ENCODE data around the gene ZBTB7A. TPM values are rescaled to one million over a fixed set of nuclear protein-coding genes. Genes with fewer than 3 reads are reported as not detected.

The ZBTB7A gene
- total RNA-seq, 1 donor from 2014 or later = 14.5 TPM

- Mint-ChIP-seq H3K4me3 (ENCODE audit: unreplicated experiment) (no peak overlapping the region), H3K27me3 (ENCODE audit: unreplicated experiment) (peaks cover 8% of the 10 kb centered on the region), H3K27ac (ENCODE audit: unreplicated experiment) (no peak overlapping the region), H3K4me1 (ENCODE audit: unreplicated experiment) (no peaks in the 10 kb centered on the region), H3K9me3 (ENCODE audit: unreplicated experiment) (no peaks in the 10 kb centered on the region), H3K36me3 (ENCODE audit: low read depth, unreplicated experiment) (peaks cover 6% of the 10 kb centered on the region)
- no peak for DNase-seq (ENCODE audit: low spot score)
- TF ChIP-seq CTCF (IDR thresholded peaks at IDR 0.05; ENCODE audit: unreplicated experiment) = no peak
Observed at GRCh38 chr19:4036576-4037300, 30.0 kb downstream of the ZBTB7A start.

- H3K27me3 Mint-ChIP-seq (ENCODE audit: unreplicated experiment) = peaks cover 8% of the 10 kb centered on the region
- DNase-seq (ENCODE audit: low spot score) = no peak
Observed at GRCh38 chr19:4035582-4035981, 31.1 kb downstream of the ZBTB7A start.

GRCh38 chr19:4035018-4035566 lies 31.6 kb downstream of the ZBTB7A start:
- H3K27me3 Mint-ChIP-seq (ENCODE audit: unreplicated experiment) = peaks cover 6% of the 10 kb centered on the region
- no peaks in the 10 kb centered on the region for H3K4me1 Mint-ChIP-seq (ENCODE audit: unreplicated experiment)
- peak overlapping the region; percentile 57 for H3K27ac Mint-ChIP-seq (ENCODE audit: unreplicated experiment)
- TF ChIP-seq CTCF (IDR thresholded peaks at IDR 0.05; ENCODE audit: unreplicated experiment) = no peak
- no peak for DNase-seq (ENCODE audit: low spot score)
- peaks cover 1% of the 10 kb centered on the region for H3K36me3 Mint-ChIP-seq (ENCODE audit: low read depth, unreplicated experiment)
- H3K4me3 Mint-ChIP-seq (ENCODE audit: unreplicated experiment) = no peak overlapping the region
- H3K9me3 Mint-ChIP-seq (ENCODE audit: unreplicated experiment) = no peaks in the 10 kb centered on the region

More at GRCh38 chr19:4035582-4035981, 31.1 kb downstream of the ZBTB7A start:
- H3K9me3 Mint-ChIP-seq (ENCODE audit: unreplicated experiment) = no peaks in the 10 kb centered on the region
- H3K4me1 Mint-ChIP-seq (ENCODE audit: unreplicated experiment) = no peaks in the 10 kb centered on the region
- no peak overlapping the region for H3K27ac Mint-ChIP-seq (ENCODE audit: unreplicated experiment)
- H3K4me3 Mint-ChIP-seq (ENCODE audit: unreplicated experiment) = no peak overlapping the region
- peaks cover 6% of the 10 kb centered on the region for H3K36me3 Mint-ChIP-seq (ENCODE audit: low read depth, unreplicated experiment)
- TF ChIP-seq CTCF (IDR thresholded peaks at IDR 0.05; ENCODE audit: unreplicated experiment) = no peak

GRCh38 chr19:4034048-4035017 lies 32.4 kb downstream of the ZBTB7A start:
- Mint-ChIP-seq H3K4me1 (ENCODE audit: unreplicated experiment) (no peaks in the 10 kb centered on the region), H3K27ac (ENCODE audit: unreplicated experiment) (peak overlapping the region; percentile 57), H3K36me3 (ENCODE audit: low read depth, unreplicated experiment) (no peaks in the 10 kb centered on the region), H3K4me3 (ENCODE audit: unreplicated experiment) (no peak overlapping the region), H3K27me3 (ENCODE audit: unreplicated experiment) (peaks cover 6% of the 10 kb centered on the region), H3K9me3 (ENCODE audit: unreplicated experiment) (no peaks in the 10 kb centered on the region)
- no peak for DNase-seq (ENCODE audit: low spot score)
- no peak for TF ChIP-seq CTCF (IDR thresholded peaks at IDR 0.05; ENCODE audit: unreplicated experiment)
